HG03280 (cell line): ENCODE results near the gene HACD2.
"Not testable (repeated sequence)": the region's sequence is repeated elsewhere in the genome, so short reads cannot be mapped to it uniquely, and the experiment has no call there.

ENCODE experiments used
- ATAC-seq: cut with Tn5 transposase; IDR thresholded peaks from one replicate; pipeline ENCODE4 v1.9.1; 2021; ENCODE audit warnings: mild to moderate bottlenecking, moderate library complexity; ENCODE audit not compliant: unreplicated experiment

Gene HACD2

DNA sequence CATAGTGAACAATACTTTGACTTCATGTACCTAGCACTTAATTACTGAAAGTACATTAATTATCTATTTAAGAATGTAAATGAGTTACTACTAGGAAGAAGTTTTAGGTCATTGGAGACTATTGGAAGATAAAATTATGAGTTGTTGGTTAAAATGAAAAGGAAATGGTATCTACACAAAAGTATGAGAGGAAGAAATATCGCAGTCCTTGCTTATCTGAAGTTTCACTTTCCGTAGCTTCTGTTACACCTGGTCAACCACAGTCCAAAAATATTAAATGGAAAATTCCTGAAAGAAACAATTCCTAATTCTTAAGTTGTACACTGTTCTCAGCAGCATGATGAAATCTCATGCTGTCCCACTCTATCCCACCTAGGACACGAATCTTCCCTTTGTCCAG, 57.8 kb downstream of the HACD2 start:
- no peak for ATAC-seq

GRCh38 chr3:123526474-123526873, 58.4 kb downstream of the HACD2 start:
- ATAC-seq = no peak

DNA sequence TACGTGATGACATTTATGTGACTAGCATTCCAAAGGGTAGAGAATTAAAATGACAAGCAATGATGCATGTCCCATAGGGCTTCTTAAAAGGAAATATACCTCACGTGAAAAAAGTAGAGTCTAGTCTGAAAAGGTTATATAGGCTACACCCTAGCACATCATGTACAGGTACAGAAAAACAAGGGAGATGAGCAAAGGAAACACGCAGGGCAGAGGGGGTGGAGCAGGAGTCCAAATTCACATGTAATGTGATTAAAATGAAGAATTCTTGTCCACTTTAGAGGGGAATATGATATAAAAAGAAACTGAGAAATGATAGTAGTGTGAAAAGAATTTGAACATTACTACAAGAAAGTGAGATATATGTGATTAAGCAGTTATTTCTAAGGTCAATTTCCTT, 59.4 kb downstream of the HACD2 start:
- no peak for ATAC-seq

DNA sequence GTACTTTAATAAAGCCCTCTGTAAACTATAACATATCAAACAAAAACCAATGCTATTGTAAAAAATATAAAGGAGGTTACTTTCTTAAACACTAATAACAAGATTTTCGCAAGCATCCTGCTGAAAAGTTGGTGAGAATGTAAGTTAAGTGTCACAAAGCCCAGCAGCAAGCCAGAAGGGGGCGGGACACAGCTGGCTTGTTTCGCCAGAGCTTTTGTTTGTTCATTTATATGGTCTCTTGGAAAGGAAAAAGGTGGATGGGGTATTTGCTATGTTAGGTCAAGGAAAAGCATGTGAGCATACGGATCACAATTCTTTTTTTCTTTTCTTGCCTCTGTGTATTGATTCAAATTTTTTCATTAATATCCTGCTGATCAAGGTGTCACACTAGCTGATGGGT, 59.9 kb downstream of the HACD2 start:
- ATAC-seq = no peak

DNA sequence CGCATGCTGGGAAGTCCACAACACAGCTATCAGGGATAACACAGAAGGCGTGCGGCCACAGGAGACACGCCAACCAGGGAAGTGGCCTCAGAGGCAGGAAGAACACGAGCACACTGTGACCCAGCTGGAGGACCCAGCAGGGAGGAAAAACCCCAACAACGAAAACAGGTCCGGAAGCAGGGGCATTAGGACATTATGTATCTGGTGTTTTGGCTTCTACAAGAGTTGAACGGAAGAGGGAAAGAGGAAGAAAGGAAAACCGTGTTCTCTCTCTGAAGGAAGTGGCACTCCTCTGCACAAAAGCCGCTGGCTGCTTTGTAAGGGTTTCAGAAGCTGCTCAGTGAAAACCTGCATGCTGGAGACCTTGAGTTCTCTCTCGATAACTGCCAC, 61.8 kb downstream of the HACD2 start:
- ATAC-seq = no peak

DNA sequence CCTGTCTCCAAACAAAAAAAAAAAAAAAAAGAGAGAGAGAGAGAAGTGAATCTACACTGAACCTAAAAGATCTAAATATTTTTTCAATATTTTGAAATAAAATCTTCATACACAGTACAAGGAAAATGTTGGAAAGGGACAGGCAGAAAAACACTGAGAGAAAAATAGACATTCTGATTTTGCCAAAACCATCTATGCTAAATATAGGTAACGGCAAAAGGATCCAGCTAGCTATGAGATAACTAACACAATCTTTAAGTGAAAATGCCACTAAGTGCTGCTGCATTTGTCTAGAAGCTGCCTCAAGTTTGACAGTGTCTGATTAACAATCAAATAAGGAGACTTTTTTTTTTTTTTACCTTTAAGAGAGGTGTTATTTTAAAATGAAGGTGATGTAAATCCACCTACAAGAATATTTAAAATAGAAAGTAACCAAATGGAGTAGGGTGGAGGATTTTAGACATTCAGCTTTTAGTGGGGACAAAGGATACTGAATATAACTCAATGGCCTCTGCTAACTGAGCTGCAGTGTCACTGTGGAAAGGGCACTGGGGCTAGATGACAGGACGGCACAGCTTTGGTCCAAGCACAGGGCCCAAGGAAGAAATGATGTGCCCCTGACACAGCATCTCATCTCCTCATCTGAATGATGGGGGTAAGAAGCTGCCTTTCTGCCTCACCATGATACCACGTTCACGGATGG, 62.4 kb downstream of the HACD2 start:
- no peak for ATAC-seq

GRCh38 chr3:123521179-123521969, 63.5 kb downstream of the HACD2 start:
- ATAC-seq = no peak

DNA sequence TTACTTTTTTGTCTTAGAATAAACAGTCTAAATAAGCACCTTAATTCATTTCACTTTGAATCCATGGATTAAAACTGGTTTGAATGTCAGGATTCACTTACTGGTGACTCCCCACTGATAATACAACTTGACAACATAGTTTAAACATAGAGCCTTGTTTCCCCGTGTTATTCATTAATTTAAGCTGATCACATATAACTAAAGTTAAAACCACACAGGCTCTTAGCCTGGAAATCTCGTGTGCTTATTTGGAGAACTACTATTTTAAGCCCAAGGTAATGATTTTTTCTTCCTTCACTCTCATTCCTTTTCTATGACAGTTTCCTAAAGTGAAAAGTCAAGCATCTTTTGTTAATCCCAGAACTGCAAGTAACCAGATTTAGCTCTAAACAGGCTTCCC, 64.2 kb downstream of the HACD2 start:
- no peak for ATAC-seq

GRCh38 chr3:123518892-123519485, 65.9 kb downstream of the HACD2 start:
- ATAC-seq = no peak

- ATAC-seq = no peak
These were observed 73.1 kb downstream of the HACD2 start for GRCh38 chr3:123511726-123512125.

DNA sequence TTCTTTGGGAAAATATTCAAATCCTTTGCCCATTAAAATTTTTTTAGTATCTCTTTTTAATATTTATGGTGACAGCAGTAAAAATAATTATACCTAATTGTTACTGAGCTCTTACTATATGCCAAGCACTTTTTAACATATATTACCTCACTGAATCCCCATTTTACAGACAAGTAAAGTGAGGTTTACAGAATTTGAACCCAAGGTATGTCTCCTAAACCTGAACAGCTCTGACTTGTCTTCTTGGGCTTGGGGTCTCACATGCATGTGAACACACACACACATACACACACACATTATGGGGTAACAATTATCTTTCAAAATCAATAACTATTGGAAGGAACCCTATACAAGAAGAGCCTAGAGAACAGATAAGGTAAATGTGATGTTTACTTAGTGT, 73.8 kb downstream of the HACD2 start:
- no peak for ATAC-seq

GRCh38 chr3:123508178-123508577, 76.7 kb downstream of the HACD2 start:
- no peak for ATAC-seq

GRCh38 chr3:123505820-123506219, 79.0 kb downstream of the HACD2 start:
- ATAC-seq = no peak

DNA sequence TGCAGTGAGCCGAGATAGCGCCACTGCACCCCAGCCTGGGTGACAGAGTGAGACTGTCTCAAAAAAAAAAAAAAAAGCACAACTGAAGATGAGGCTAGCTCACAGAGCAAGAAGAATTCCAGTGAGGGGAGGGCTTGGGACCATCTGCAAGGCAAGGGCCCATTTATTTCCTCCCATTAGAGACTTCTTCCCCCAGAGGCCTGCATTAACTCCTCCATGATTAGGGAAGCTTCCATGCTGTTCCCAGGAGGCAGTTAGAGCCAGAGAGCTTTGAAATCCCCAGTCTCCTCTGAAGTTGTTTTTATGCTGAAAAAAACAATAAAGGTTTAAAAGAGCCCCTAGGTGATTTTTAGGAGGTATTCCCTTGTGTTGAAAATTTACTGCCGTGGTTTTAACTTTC, 81.7 kb downstream of the HACD2 start:
- no peak for ATAC-seq

DNA sequence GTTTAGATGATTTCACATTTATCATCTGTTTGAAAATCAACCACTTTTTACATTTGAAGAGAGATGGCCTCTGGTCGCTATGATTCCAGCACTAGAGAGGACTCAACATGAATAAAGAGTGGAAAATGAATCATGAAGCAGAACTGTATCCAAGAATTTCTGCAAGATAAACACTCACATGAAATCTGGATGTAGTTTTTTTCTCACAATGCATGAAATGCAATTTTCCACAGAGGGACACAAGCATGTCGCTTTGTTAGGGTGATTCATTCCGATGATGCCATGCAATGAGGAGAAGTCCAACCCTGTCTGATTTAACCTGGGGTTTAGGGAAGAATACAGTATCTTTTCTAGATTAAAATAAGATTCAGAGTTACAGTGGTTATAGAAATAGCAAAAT, 85.5 kb downstream of the HACD2 start:
- ATAC-seq = no peak

GRCh38 chr3:123498761-123499160, 86.1 kb downstream of the HACD2 start:
- no peak for ATAC-seq

DNA sequence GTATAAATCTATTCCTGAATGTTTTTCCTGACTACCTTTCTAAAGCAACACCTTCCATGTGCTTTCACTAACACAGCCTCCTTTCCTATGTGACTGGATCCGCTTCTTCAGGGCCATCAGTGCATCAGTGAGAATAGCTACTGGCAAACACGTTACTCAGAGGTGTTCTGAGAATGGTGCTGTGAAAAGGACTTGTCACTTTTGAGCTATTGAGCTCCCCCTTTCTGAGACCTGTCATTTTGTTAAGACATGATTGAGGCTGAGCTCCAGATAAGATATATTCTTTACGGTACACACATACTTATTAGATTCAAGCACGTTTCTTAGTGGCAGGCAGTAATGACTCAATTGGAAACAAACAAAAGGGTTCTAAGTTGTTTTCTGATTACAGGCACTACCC, 90.9 kb downstream of the HACD2 start:
- no peak for ATAC-seq

- no peak for ATAC-seq
These were observed 92.8 kb downstream of the HACD2 start for GRCh38 chr3:123491966-123492587.

GRCh38 chr3:123489400-123490004, 95.4 kb downstream of the HACD2 start:
- no peak for ATAC-seq

- no peak for ATAC-seq
These were observed 96.1 kb downstream of the HACD2 start for GRCh38 chr3:123488645-123489347.

GRCh38 chr3:123487063-123487462, 97.8 kb downstream of the HACD2 start:
- ATAC-seq = not testable (repeated sequence)
